Measurements from ENCODE around the gene PPM1A. TPM values are rescaled to one million over a fixed set of nuclear protein-coding genes. Genes with fewer than 3 reads are reported as not detected.

PPM1A gene
- total RNA-seq, 4 donors from 2014 or later: 28.2 to 43.7 (median 40.4) TPM

- no peaks in the 10 kb centered on the region for H3K9me3 ChIP-seq
- no peaks in the 10 kb centered on the region for H3K4me1 ChIP-seq
- no peaks in the 10 kb centered on the region for H3K36me3 ChIP-seq
- no peak overlapping the region for H3K27ac ChIP-seq
- WGBS, 2 donors: 88 to 91% methylated on average over 3 of the region's 3 CpGs
- DNase-seq (ENCODE audit: low spot score in 2 of 2): no peak
- H3K27me3 ChIP-seq: no peaks in the 10 kb centered on the region
- TF ChIP-seq EP300 (IDR thresholded peaks at IDR 0.05) (no peak), CTCF (IDR thresholded peaks at IDR 0.05) (no peak)
- H3K4me3 ChIP-seq: no peak overlapping the region
Measured at GRCh38 chr14:60214003-60214402, 35.0 kb upstream of the PPM1A start.

GRCh38 chr14:60214415-60215126 is 34.5 kb upstream of the PPM1A start:
- no peaks in the 10 kb centered on the region for H3K4me1 ChIP-seq
- WGBS, 2 donors: 42 to 46% methylated on average over 1 of the region's 1 CpG
- H3K27ac ChIP-seq: no peak overlapping the region
- no peaks in the 10 kb centered on the region for H3K27me3 ChIP-seq
- TF ChIP-seq CTCF (IDR thresholded peaks at IDR 0.05) (no peak), EP300 (IDR thresholded peaks at IDR 0.05) (no peak), POLR2A (IDR thresholded peaks at IDR 0.05) (no peak)
- no peak for DNase-seq (ENCODE audit: low spot score in 2 of 2)
- H3K36me3 ChIP-seq: no peaks in the 10 kb centered on the region
- H3K4me3 ChIP-seq: no peak overlapping the region
- H3K9me3 ChIP-seq: no peaks in the 10 kb centered on the region

GRCh38 chr14:60215127-60215444 is 33.9 kb upstream of the PPM1A start:
- no peaks in the 10 kb centered on the region for H3K4me1 ChIP-seq
- H3K27me3 ChIP-seq: no peaks in the 10 kb centered on the region
- no peaks in the 10 kb centered on the region for H3K9me3 ChIP-seq
- no peak overlapping the region for H3K27ac ChIP-seq
- no peaks in the 10 kb centered on the region for H3K36me3 ChIP-seq
- TF ChIP-seq EP300 (IDR thresholded peaks at IDR 0.05) (no peak), POLR2A (IDR thresholded peaks at IDR 0.05) (no peak), CTCF (IDR thresholded peaks at IDR 0.05) (no peak)
- 65 to 80% methylated on average over 2 of the region's 2 CpGs for WGBS, 2 donors
- no peak for DNase-seq (ENCODE audit: low spot score in 2 of 2)
- no peak overlapping the region for H3K4me3 ChIP-seq

GRCh38 chr14:60215520-60216420 is 33.3 kb upstream of the PPM1A start:
- Histone ChIP-seq H3K4me1 (no peaks in the 10 kb centered on the region), H3K9me3 (no peaks in the 10 kb centered on the region), H3K36me3 (no peaks in the 10 kb centered on the region), H3K4me3 (no peak overlapping the region), H3K27me3 (no peaks in the 10 kb centered on the region), H3K27ac (no peak overlapping the region)
- TF ChIP-seq CTCF (IDR thresholded peaks at IDR 0.05) (no peak), POLR2A (IDR thresholded peaks at IDR 0.05) (no peak), EP300 (IDR thresholded peaks at IDR 0.05) (no peak)
- no peak for DNase-seq (ENCODE audit: low spot score in 2 of 2)
- 73 to 84% methylated on average over 4 of the region's 4 CpGs for WGBS, 2 donors

GRCh38 chr14:60217713-60218112 is 31.3 kb upstream of the PPM1A start:
- Histone ChIP-seq H3K27ac (no peak overlapping the region), H3K4me1 (no peaks in the 10 kb centered on the region), H3K9me3 (no peaks in the 10 kb centered on the region), H3K27me3 (no peaks in the 10 kb centered on the region), H3K4me3 (no peak overlapping the region), H3K36me3 (no peaks in the 10 kb centered on the region)
- TF ChIP-seq POLR2A (IDR thresholded peaks at IDR 0.05) (no peak), EP300 (IDR thresholded peaks at IDR 0.05) (no peak), CTCF (IDR thresholded peaks at IDR 0.05) (no peak)
- no peak for DNase-seq (ENCODE audit: low spot score in 2 of 2)
- 72 to 79% methylated on average over 3 of the region's 3 CpGs for WGBS, 2 donors

Measured in tibial nerve (tissue), 4 donors.